ENCODE data around the gene SERINC4. TPM values are rescaled to one million over a fixed set of nuclear protein-coding genes. Genes with fewer than 3 reads are reported as not detected.

The SERINC4 gene
- total and polyA plus RNA-seq, 9 of the 15 experiments (the other 6 are each of a cell fraction or from before 2014, with no cell fraction given) = 0.14 to 0.86 (median 0.18) TPM; not detected in 2

DNA sequence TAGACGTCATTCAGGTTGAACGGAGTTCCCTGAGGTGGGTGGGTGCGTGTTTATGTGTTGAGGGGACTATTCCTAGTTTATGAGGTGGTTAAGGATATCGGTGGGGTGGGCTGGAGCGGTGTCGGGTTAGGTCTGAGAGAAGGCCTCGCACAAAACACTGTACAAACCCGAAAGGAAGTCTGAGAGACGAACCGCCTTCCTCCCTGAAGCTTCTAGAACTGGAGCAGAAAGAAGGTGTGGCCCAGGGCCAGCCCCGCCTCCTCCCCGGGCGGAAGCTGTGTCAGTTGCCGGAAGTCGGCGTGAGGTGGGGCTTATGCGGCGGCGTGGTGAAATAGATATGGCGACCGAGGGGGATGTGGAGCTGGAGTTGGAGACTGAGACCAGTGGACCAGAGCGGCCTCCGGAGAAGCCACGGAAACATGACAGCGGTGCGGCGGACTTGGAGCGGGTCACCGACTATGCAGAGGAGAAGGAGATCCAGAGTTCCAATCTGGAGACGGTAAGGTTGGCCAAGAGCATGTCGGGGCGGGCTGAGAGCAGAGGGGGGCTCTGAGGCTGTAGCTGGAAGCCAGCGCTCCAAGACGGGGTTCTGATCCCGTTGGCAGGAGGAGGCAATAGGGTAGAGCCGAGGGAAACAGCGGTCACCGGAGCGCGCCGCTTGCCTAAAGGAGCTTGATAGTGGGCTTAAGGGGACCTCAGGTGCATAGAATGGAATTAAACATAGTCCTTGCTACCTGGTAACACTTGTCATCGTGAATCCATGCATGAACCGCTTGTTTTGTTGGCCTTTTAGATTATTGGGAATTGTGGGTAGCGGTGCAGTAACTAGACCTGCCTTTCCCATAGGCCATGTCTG lies 494 bp upstream of the SERINC4 start, which contains the start of gene HYPK (continued):
- peak; percentile 70; the same call in 1 of the 2 replicates for TF ChIP-seq PHB (CRISPR knock-in tag; IDR thresholded peaks at IDR 0.05)
- TF ChIP-seq, protein P1, sequence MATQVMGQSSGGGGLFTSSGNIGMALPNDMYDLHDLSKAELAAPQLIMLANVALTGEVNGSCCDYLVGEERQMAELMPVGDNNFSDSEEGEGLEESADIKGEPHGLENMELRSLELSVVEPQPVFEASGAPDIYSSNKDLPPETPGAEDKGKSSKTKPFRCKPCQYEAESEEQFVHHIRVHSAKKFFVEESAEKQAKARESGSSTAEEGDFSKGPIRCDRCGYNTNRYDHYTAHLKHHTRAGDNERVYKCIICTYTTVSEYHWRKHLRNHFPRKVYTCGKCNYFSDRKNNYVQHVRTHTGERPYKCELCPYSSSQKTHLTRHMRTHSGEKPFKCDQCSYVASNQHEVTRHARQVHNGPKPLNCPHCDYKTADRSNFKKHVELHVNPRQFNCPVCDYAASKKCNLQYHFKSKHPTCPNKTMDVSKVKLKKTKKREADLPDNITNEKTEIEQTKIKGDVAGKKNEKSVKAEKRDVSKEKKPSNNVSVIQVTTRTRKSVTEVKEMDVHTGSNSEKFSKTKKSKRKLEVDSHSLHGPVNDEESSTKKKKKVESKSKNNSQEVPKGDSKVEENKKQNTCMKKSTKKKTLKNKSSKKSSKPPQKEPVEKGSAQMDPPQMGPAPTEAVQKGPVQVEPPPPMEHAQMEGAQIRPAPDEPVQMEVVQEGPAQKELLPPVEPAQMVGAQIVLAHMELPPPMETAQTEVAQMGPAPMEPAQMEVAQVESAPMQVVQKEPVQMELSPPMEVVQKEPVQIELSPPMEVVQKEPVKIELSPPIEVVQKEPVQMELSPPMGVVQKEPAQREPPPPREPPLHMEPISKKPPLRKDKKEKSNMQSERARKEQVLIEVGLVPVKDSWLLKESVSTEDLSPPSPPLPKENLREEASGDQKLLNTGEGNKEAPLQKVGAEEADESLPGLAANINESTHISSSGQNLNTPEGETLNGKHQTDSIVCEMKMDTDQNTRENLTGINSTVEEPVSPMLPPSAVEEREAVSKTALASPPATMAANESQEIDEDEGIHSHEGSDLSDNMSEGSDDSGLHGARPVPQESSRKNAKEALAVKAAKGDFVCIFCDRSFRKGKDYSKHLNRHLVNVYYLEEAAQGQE (IDR thresholded peaks at IDR 0.05; ENCODE audit: borderline replicate concordance) = no peak
- TF ChIP-seq, protein P1 (CRISPR knock-in tag; IDR thresholded peaks at IDR 0.05; ENCODE audit: low read depth) = peak; percentile 62; the same call in 1 of the 2 replicates
- TF ChIP-seq NR2F6 (CRISPR knock-in tag; IDR thresholded peaks at IDR 0.05) = no peak
- no peak; the same call in 1 of the 2 replicates for TF ChIP-seq TEAD4 (IDR thresholded peaks at IDR 0.05; ENCODE audit: low read length)
- TF ChIP-seq TEAD4 (CRISPR knock-in tag; IDR thresholded peaks at IDR 0.05; ENCODE audit: borderline replicate concordance) = no peak
- peak; percentile 10 to 87; a peak in 2 of 4 replicates for TF ChIP-seq SRF (CRISPR knock-in tag; IDR thresholded peaks at IDR 0.05)
- TF ChIP-seq ETV5 (CRISPR knock-in tag; IDR thresholded peaks at IDR 0.05; ENCODE audit: low read depth) = peak; percentile 81; the same call in 1 of the 2 replicates
- peak; percentile 71; the same call in 1 of the 2 replicates for TF ChIP-seq HLTF (IDR thresholded peaks at IDR 0.05)
- TF ChIP-seq, protein P2, sequence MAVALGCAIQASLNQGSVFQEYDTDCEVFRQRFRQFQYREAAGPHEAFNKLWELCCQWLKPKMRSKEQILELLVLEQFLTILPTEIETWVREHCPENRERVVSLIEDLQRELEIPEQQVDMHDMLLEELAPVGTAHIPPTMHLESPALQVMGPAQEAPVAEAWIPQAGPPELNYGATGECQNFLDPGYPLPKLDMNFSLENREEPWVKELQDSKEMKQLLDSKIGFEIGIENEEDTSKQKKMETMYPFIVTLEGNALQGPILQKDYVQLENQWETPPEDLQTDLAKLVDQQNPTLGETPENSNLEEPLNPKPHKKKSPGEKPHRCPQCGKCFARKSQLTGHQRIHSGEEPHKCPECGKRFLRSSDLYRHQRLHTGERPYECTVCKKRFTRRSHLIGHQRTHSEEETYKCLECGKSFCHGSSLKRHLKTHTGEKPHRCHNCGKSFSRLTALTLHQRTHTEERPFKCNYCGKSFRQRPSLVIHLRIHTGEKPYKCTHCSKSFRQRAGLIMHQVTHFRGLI (CRISPR knock-in tag; IDR thresholded peaks at IDR 0.05) = no peak
- 0 out of 2 replicates have a peak, but pooled peaks have one; percentile 33 for TF ChIP-seq L3MBTL2 (IDR thresholded peaks at IDR 0.05)
- TF ChIP-seq ZFP91 (CRISPR knock-in tag; IDR thresholded peaks at IDR 0.05) = no peak
- TF ChIP-seq ILK (tag; IDR thresholded peaks at IDR 0.05; ENCODE audit: borderline replicate concordance, low read depth) = no peak
- TF ChIP-seq ILF3 (IDR thresholded peaks at IDR 0.05; ENCODE audit: borderline replicate concordance) = peak; percentile 57; the same call in 1 of the 2 replicates
- TF ChIP-seq PHF21A (IDR thresholded peaks at IDR 0.05; ENCODE audit: borderline replicate concordance, low read depth) = no peak
- TF ChIP-seq PTBP1 (IDR thresholded peaks at IDR 0.05; ENCODE audit: low read depth, low read length) = 0 out of 2 replicates have a peak, but pooled peaks have one; percentile 25
